HG03196 (cell line): ENCODE measurements around the gene INSRR.

Experiments used
- ATAC-seq: cut with Tn5 transposase; IDR thresholded peaks from one replicate; pipeline ENCODE4 v1.9.1; 2021; ENCODE audit not compliant: unreplicated experiment

Gene INSRR

GRCh38 chr1:156875341-156875615 lies 16.4 kb upstream of the INSRR start:
- ATAC-seq: no peak

- ATAC-seq: no peak
Measured at GRCh38 chr1:156874572-156875340, 15.8 kb upstream of the INSRR start.

GRCh38 chr1:156874142-156874541 lies 15.2 kb upstream of the INSRR start:
- no peak for ATAC-seq

GRCh38 chr1:156873659-156874058 lies 14.7 kb upstream of the INSRR start:
- no peak for ATAC-seq

GRCh38 chr1:156869455-156869854 lies 10.5 kb upstream of the INSRR start:
- no peak for ATAC-seq

GRCh38 chr1:156868341-156868740 lies 9.4 kb upstream of the INSRR start:
- no peak for ATAC-seq

GRCh38 chr1:156866249-156866909 lies 7.5 kb upstream of the INSRR start:
- no peak for ATAC-seq

- ATAC-seq: no peak
Measured at GRCh38 chr1:156865865-156866248, 6.9 kb upstream of the INSRR start.

GRCh38 chr1:156865258-156865657 lies 6.3 kb upstream of the INSRR start:
- ATAC-seq: no peak

- no peak for ATAC-seq
Measured at GRCh38 chr1:156864796-156865195, 5.9 kb upstream of the INSRR start.

GRCh38 chr1:156863631-156864030 lies 4.7 kb upstream of the INSRR start:
- no peak for ATAC-seq

- ATAC-seq: no peak
Measured at GRCh38 chr1:156862997-156863599, 4.2 kb upstream of the INSRR start.

GRCh38 chr1:156862584-156862983 lies 3.7 kb upstream of the INSRR start:
- ATAC-seq: no peak

- ATAC-seq: no peak
Measured at GRCh38 chr1:156860628-156861423, 1.9 kb upstream of the INSRR start, which contains the start of gene NTRK1. Gene NTRK1, plus strand, starts transcription at chr1:156860865. Its CDS starts 70 bp downstream, at chr1:156860935.

- ATAC-seq: no peak
Measured at GRCh38 chr1:156860113-156860627, 1.3 kb upstream of the INSRR start.

- ATAC-seq: no peak
Measured at GRCh38 chr1:156859523-156860112, 701 bp upstream of the INSRR start.

- ATAC-seq: no peak
Measured at GRCh38 chr1:156858555-156858956, 361 bp downstream of the INSRR start.

- ATAC-seq: no peak
Measured at GRCh38 chr1:156857532-156857931, 1.4 kb downstream of the INSRR start.

GRCh38 chr1:156856282-156856785 lies 2.6 kb downstream of the INSRR start:
- ATAC-seq: no peak

GRCh38 chr1:156854634-156855033 lies 4.3 kb downstream of the INSRR start:
- no peak for ATAC-seq

GRCh38 chr1:156853761-156854160 lies 5.2 kb downstream of the INSRR start:
- ATAC-seq: no peak
